ENCODE results near the gene RAPH1.
"Not testable (repeated sequence)": the region's sequence is repeated elsewhere in the genome, so short reads cannot be mapped to it uniquely, and the experiment has no call there.

The RAPH1 gene

GRCh38 chr2:203379156-203379555, 155.9 kb downstream of the RAPH1 start:
- no peak for DNase-seq (ENCODE audit: low read depth)
- TF ChIP-seq CTCF (IDR thresholded peaks at IDR 0.05; ENCODE audit: insufficient read depth, low read depth, low read length, missing control alignments): no peak
- H3K4me3 ChIP-seq (ENCODE audit: low read depth, low read length): no peak overlapping the region

DNA sequence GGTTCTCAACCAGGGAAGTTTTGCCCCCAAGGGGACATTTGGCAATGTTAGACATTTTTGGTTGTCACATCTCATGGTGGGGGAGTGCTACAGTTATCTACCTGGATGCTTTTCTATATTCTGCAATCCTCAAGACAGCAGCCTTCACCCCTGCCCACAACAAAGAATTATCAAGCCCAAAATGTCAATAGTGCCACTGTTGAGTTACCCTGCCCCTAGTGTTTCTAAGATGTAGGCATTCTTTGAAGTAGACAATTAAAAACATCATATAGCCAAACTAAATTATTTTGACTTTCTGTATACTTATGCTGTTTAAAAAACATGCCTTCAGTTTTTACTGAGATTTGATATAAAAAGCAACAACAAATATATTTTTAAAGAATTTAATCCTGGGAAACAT, 158.9 kb downstream of the RAPH1 start:
- no peak overlapping the region for H3K4me3 ChIP-seq (ENCODE audit: low read depth, low read length)
- no peak for TF ChIP-seq CTCF (IDR thresholded peaks at IDR 0.05; ENCODE audit: insufficient read depth, low read depth, low read length, missing control alignments)
- no peak for DNase-seq (ENCODE audit: low read depth)

- not testable (repeated sequence) for DNase-seq (ENCODE audit: low read depth); H3K4me3 ChIP-seq (ENCODE audit: low read depth, low read length)
Observed at GRCh38 chr2:203372706-203373105, 162.4 kb downstream of the RAPH1 start.

GRCh38 chr2:203366639-203367466, 168.2 kb downstream of the RAPH1 start:
- no peak for TF ChIP-seq CTCF (IDR thresholded peaks at IDR 0.05; ENCODE audit: insufficient read depth, low read depth, low read length, missing control alignments)
- DNase-seq (ENCODE audit: low read depth): no peak
- no peak overlapping the region for H3K4me3 ChIP-seq (ENCODE audit: low read depth, low read length)

GRCh38 chr2:203361922-203362321, 173.2 kb downstream of the RAPH1 start:
- no peak overlapping the region for H3K4me3 ChIP-seq (ENCODE audit: low read depth, low read length)
- no peak for TF ChIP-seq CTCF (IDR thresholded peaks at IDR 0.05; ENCODE audit: insufficient read depth, low read depth, low read length, missing control alignments)
- DNase-seq (ENCODE audit: low read depth): no peak

DNA sequence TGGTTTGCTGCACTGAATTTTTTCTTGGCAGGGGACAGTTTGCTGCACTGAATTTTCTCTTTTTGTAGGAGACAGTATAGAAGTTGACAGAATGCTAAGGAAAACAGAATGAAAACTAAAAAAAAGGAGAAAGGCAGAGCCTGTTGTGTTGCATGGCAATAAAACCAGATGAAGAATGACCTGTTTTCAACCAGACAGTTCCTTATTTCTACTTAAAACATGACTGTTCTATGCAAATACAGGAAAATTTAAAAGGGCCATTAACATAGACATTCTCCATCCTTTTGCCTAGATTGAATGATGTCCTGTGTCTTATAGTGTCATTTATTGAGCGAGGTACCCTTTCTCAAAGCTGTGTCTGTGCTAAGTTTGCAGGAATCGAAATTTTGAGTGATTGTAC, 173.6 kb downstream of the RAPH1 start:
- DNase-seq (ENCODE audit: low read depth): no peak
- TF ChIP-seq CTCF (IDR thresholded peaks at IDR 0.05; ENCODE audit: insufficient read depth, low read depth, low read length, missing control alignments): no peak
- H3K4me3 ChIP-seq (ENCODE audit: low read depth, low read length): no peak overlapping the region

DNA sequence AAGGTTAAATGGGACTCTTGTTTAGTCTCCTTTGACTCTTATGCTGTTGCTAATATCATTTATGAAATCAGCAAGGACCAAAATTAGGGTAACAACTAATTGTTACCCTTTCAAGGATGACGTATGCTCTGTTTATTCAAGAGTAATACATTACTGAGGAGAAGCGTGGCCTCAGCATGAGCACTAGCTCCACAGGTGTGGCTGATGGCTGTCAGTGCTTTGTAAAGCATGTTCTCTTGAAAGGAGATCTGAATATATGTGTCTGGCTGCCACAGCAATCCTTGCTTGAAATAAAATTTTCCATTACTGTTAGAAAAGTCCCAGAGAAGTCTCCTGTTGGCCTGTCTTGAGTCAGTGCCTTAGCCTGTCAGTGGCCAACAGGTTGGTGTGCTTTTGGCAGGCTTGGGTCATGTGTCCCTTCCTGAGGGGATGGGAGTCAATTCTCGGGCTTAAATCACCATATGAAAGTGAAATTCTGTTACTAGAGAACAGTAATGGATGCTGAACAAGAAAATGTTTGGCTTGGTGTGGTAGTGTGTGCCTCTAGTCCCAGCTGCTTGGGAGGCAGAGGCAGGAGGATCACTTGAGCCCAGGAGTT, 174.2 kb downstream of the RAPH1 start:
- DNase-seq (ENCODE audit: low read depth): peak; percentile 21
- no peak for TF ChIP-seq CTCF (IDR thresholded peaks at IDR 0.05; ENCODE audit: insufficient read depth, low read depth, low read length, missing control alignments)
- no peak overlapping the region for H3K4me3 ChIP-seq (ENCODE audit: low read depth, low read length)

Data from GM12865 (cell line).